Fibroblast of pulmonary artery (primary cell): ENCODE measurements around the gene FBXW2.

ENCODE experiments used
- DNase-seq: peaks from one replicate; pipeline ENCODE4 v3.0.0-alpha.2; 2010; ENCODE audit warnings: low read depth
- H3K4me3 ChIP-seq: replicated peaks from 2 replicates; pipeline ENCODE4 v1.5.1; 2011; ENCODE audit warnings: low read depth, mild to moderate bottlenecking, control low read depth, low read length, moderate library complexity
- CTCF ChIP-seq: IDR thresholded peaks from 2 replicates; pipeline ENCODE4 v1.5.1; 2011; ENCODE audit warnings: mild to moderate bottlenecking, control low read depth, low read length, inconsistent platforms; ENCODE audit errors: missing control alignments

FBXW2 gene

GRCh38 chr9:120714088-120714845, 78.9 kb downstream of the FBXW2 start, which contains the start of gene MEGF9:
Gene MEGF9, minus strand, starts transcription at chr9:120714470. Its CDS starts 112 bp downstream, at chr9:120714358.
- no peak for TF ChIP-seq CTCF
- DNase-seq, result peak; percentile 97
- peak within 1 kb of the TSS; percentile 74 for H3K4me3 ChIP-seq

- DNase-seq, result no peak
- TF ChIP-seq CTCF, result peak; percentile 7
- peak overlapping the region; percentile 74 for H3K4me3 ChIP-seq
Observed at GRCh38 chr9:120713257-120714087, 79.7 kb downstream of the FBXW2 start.

GRCh38 chr9:120712539-120713031, 80.6 kb downstream of the FBXW2 start:
- H3K4me3 ChIP-seq, result peak overlapping the region; percentile 74
- DNase-seq, result no peak
- TF ChIP-seq CTCF, result no peak

GRCh38 chr9:120711841-120712538, 81.2 kb downstream of the FBXW2 start:
- no peak for DNase-seq
- H3K4me3 ChIP-seq, result peak overlapping the region; percentile 74
- TF ChIP-seq CTCF, result no peak

- H3K4me3 ChIP-seq, result no peak overlapping the region
- no peak for TF ChIP-seq CTCF
- no peak for DNase-seq
Observed at GRCh38 chr9:120711354-120711753, 81.9 kb downstream of the FBXW2 start.

- no peak for TF ChIP-seq CTCF
- no peak for DNase-seq
- H3K4me3 ChIP-seq, result no peak overlapping the region
Observed at GRCh38 chr9:120710110-120710981, 82.9 kb downstream of the FBXW2 start.
